DMS53 treated with DMSO at 0.1 percent for 48 hours (cell line): ENCODE results near the gene CST6.
"Not testable (repeated sequence)": the region's sequence is repeated elsewhere in the genome, so short reads cannot be mapped to it uniquely, and the experiment has no call there.

ENCODE experiments used
- DNase-seq: peaks from one replicate; lab custom pipeline; 2025; ENCODE audit not compliant: unreplicated experiment; lab: John Stamatoyannopoulos, UW

Gene CST6

DNA sequence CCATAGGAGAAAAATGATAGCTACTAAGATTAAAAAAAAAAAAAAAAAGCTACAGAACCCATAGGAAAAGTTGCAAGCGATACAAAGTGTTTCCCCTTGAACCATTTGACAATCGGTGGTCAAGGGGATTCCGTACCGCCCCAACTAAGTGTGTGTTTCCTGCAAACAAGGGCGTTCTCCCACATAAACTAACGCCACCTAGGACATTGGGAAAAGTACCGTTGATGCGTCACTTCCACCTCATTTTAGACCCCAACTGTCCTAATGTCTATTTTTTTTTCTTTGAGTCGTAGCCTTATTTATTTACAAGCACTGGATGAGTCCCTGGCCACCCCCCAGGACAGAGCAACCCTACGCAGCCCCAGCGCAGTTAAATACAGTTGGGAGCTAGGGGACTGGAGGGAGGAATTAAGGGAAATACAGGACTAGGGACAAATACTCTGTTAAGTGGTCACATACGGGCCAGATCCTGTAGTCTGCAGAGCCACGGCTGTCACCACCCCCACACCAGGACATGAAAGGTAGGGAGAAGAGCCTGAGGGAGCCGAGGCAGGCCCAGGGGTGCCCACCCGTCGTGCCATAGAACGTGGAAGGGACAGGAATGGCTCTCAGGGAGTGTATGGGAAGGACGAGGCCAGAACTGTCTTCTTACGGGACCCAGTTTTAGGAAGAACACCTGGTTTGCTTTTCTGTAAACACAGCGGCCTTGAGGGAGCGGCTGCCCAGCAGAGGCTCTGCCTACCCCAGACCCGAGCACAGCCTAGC, 28.8 kb upstream of the CST6 start:
- DNase-seq = no peak

DNA sequence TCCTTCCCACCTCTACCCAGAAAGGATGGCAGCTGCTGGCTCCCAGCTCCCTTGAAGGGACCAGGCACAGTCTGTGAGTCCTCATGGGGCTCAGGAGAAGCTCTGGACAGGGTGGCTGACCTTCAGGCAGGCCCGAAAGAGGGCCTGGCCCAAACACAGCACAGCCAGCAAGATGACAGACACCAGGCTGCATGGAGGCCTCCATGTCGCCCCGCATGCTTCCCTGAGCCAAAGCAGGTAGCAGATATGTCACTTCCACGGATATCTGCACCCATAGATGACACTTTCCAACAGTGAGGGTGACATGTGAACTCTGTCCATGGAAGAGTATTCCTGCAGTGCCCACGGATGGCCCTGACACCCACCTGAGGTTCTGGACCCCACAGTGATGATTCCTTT, 28.2 kb upstream of the CST6 start:
- no peak for DNase-seq

DNA sequence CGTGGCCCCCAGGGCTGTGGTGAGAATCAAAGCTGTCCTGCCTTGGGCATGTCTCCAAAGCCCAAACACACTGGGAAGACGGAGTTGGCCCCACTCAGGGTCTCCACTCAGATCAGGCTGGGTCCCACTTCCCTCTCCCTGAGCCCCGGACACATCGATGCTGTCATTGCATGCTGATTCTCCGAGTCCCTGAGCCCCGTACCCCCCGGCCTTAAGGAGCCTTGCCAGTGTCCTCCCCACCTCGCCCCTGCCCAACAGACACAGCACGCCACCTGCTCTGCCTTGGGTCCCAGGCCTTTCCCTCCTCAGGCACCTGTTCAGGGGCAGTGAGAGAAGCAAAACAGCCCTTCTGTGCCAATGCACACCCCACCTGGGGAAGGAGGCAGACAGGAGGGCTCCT, 24.5 kb upstream of the CST6 start:
- no peak for DNase-seq

DNA sequence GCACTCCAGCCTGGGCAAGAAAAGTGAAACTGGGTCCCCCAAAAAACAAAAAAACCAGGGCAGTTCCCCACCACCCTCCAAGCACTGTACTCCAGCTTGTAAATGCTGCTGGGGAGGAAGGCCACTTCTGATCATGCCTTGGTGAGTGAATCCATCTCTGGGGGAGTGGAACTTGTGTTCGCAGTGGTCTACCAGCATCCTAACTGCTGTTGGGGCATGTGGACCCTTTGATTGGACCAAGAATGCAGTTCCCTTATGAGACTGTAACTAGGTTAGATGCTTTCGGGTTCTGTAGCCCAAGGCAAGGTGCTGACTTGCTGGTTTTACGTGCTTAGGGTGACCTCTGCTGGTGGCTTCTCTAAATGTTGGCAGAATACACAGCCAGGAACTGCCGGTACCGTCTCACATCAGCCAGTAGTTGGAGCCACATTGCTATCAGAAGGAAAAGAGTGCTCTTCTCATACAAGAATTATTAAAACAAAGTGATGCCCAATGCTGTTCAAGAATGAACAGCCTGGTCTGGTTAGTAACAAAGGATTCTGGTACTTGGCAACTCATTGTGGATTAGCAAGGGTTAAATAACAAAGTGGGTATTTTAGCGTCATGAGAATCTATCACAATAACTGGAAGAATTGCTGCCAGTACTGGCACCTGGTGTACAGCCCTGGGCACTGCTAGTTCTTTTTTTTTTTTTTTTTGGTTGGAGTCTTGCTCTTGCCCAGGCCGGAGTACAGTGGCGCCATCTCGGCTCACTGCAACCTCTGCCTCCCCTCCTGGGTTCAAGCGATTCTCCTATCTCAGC, 22.8 kb upstream of the CST6 start:
- DNase-seq = peak; percentile 91

DNA sequence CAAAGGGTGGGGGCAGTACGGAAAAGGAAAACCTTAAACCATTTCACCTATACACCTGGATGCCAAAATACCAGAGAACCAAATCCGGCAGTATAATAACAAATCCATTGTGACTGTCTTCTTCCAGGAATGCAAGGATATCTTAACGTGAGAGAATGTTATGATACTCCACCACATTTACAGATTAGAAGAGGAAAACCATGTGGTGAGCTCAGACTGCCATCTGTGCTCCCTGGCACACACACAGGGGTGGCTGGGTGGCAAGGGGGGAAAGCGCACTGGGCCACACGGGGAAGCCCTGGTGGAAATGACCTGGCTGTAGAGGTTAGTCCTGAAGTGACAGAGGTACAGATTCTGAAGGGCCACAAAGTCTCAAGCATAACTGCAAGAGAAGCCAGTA, 19.8 kb upstream of the CST6 start:
- DNase-seq = no peak

DNA sequence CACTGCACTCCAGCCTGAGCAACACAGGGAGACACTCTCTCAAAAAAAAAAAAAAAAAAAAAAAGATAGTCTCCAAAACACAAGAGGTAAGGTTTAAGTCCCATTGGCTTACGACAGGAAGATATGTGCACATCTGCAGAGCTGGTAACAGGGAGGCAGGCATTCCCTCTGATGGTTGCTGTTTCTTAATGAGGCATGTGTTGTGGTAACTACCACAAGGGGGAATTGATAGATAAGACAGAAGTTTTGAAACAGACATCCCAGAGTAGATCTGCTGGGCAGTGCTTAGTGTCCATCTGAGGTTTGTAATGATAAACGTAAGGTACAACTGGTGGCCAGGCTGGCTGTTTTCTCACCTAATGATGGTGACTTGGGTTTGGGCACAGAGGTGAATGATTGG, 14.5 kb upstream of the CST6 start:
- DNase-seq = no peak

DNA sequence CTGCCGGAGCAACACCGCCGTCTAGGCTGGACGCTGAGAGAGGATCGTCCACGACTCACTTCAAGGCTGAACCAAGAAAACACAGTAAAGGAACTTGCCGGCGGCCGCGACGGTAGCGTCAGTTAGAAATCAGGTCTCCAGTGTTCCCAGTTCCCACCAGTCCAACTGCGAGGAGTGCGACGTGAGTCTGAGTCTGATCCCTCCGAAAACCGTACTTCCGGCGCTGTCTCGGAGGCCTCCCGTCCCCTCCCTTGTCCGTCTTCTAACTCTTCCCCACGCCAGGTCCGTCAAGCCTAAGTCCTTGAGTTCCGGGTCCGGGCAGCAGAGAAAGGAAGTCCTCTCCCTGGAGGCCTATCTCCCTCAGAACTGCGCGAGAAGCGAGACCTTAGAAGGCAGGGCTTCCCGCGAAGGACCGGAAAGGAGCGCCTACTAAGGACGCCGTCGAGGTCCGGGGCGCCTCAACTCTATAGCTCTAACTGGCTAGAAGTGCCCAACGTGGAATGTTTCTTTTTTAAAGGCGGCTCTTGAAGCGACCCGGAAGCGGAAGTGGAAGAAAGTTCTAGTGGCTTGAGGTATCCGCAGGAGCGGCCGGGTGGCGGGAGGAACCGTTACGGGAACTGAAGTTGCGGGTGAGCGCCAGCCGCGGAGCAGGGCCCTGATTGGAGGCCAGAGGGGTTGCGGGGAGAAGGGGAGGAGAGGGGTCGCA, 9.7 kb upstream of the CST6 start, which contains the start of the genes BANF1 and EIF1AD:
TSS of gene BANF1 (plus strand) at position 562 of the 706 bp plus-strand sequence. CDS start 748 bp downstream, outside the sequence.
TSS of gene EIF1AD (minus strand) at position 216 of the 706 bp plus-strand sequence. CDS start 1,768 bp downstream, outside the sequence.
- DNase-seq = peak; percentile 98

DNA sequence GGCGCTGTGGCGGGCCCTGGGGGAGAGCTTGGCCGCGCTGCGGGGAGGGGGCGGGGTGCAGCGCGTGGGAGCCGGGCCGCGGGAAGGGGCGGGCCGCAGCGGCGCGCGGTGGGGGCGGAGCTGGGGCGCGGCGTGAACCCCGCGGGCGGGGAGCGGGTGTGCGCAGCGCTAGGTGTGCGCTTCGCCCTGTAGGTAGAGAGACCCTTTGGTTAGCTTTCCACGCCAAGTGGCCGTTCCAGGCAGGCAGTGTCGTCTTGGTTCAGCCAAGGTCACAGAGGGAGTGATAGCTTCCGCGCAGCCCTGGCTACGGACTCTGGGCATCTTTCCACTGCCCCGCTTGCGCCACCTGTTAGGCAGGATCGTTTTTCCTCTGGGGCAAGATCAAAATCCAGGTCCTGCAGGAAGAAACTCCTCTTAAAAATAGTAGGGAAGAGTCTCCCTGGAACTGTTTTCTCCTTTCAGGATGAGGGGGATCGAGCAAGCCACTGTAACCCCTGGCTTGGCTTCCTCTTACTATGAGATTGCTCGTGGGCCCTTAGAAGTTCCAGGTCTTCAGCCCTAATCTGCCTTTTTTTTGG, 9.1 kb upstream of the CST6 start:
- DNase-seq = peak; percentile 34

DNA sequence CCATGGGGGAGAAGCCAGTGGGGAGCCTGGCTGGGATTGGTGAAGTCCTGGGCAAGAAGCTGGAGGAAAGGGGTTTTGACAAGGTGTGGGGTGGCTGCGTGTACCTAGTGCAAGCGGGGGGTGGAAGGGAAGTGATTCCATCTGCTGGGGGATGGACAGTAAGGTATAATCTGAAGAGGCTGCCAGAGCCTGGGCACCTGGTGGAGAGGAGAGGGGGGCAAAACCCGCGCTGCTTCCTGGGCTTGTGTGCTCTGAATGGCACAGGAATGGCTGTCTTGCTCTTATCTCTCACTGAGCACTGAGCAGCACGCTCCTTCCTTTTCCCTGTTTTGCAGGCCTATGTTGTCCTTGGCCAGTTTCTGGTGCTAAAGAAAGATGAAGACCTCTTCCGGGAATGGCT, 8.5 kb upstream of the CST6 start:
- no peak for DNase-seq

DNA sequence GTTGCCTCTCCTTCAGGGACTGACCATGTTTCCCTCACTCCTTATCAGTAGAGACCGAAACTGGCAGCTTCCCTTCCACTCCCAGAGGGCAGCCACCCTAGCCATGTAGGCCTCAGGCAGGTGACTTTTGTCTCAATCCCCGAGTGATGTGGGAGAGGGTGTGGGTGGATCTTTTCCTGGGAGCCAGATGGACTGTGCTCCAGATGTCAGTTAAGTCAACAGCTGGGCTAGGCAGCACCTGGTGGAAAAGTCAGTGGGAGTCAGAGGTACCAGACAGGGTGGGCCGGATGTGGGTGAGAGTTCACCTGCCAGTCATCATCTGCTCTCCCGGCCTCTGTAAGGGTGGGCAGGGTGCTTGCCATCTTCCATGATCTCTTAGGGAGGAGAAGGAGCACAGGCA, 7.6 kb upstream of the CST6 start:
- DNase-seq = no peak

DNA sequence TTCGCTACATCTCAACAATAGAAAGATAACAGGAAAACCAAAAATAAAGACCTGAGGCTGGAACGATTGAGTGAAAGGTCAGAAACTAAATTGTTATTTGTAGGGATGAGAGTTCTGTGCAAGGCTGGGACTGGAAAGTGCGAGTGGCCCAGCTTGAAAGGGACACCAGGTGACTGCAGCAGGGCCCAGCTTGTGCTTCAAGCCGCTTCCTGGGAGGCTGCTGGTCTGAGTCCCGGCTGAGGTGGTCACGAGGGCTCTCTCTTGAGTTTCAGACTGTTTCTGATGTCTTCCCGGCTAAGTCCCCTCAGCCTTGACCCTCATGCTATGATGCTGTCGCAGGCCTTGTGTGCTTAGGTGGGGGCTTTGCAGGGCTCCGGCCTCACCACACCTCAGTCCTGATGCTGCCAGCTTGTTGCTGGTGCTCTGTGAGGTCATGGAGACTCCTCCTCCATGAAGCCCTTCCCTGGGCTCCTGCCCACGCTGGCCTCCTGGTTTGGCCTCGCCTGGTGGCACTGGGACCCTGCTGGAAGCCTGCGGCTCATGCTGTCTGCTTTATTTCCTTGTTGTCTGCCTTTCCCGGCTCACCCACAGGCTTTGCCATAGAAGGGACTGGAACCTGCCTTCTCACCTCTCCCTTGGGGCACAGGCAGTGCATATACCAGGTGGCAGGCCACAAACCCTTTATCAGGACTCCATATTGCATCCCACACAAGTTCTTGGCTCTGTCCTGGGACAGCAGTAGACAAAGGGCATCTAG, 5.5 kb upstream of the CST6 start:
- no peak for DNase-seq

DNA sequence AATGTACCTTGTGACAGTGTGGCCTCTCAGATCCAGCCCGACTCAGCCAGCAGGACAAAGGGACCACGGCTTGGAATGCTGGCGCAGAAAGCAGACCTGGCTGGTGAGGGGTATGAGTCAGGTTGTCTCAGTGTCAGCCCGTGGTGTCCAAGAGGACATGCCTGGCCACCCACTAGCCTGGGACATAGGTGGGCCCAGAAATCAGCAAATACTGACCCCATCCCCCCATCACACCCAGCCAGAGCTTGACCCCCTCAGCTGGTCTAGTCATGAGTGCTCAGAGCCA, 5.0 kb upstream of the CST6 start:
- DNase-seq = no peak

DNA sequence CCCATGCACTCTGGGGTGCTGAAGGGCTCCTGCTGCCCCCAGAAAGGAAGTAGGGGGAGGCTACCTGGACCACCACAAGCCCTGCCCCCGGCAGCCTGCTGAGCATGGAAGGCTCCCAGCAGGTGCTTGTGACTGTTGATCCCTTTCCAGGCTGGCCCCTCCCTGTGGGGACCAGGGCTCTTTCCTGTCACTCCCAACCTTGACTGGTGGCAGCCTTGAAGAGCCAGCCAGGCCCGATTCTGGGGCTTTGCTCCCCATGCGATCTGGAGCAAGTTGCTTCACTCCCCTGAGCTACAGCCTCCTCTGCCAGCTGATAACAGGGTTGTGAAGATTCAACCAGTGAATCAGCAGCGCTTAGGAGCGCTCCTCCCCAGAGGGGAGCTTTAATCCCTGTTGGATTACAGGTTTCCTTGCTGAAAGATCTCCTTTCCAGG, 4.6 kb upstream of the CST6 start:
- DNase-seq = no peak

DNA sequence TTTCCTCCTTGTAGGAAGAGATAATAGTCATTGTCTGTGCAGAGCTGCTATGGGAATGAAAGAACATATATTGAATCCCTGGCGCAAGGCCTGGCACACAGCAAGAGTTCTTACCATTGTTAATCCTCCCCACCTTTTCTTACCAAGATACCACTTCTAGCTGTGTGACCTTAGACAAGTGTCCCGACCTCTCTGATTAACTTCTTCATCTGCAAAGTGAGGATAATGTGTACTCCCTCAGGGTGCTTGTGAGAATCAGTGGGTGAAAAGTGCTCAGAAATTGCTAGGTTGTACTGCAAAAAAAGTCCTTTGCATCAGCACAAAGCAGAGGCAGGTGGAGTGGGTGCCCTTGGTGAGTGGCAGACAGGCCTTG, 3.7 kb upstream of the CST6 start:
- DNase-seq = no peak

DNA sequence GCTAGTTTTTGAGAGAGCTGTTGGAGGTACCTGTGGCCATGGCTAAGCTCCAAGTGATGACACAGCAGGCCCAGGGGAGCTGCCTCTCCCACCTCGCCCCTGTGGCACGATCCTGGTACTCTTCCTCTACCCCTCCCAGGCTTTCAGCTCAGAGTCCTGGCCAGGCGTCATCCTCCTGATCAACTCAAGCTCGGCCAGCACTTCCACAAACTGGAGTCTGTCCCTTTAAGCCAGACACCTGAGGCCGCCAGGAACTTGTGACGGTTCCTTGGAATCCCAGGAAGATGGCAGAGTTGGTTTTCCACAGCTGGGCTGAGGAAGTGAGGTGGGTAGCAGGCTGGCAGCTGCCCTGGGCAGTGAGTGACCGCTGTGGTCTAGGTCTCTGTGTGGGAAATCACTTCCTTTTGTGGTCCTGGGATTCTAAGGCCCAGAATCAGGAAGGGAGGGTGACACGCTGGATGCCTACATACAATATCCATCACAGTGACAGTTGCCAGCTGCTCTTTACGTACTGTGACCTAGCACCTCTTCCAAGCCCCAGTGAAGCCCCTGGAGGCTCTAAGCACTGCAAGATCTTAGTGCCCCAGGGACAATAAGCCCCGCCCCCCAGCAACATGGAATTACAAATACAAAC, 3.2 kb upstream of the CST6 start:
- no peak for DNase-seq

DNA sequence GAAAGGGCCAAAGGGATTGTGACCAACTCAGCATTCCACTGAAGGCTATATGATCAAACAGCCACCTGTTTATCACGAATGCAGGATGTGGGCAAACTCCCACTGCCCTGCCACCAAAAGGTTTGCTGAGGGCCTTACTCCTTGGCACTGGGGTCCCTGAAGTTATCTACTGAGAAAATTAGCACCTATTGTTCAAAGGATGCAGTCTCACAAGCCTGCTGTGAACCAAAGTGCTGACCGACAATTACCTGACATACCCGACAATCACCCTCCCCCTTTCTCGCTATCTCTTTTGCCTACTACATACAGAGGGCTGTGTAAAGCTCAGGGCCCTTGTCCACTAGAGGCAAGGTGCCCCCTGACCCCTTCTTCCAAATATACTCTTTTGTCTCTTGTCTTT, 1.8 kb upstream of the CST6 start:
- DNase-seq = not testable (repeated sequence)

DNA sequence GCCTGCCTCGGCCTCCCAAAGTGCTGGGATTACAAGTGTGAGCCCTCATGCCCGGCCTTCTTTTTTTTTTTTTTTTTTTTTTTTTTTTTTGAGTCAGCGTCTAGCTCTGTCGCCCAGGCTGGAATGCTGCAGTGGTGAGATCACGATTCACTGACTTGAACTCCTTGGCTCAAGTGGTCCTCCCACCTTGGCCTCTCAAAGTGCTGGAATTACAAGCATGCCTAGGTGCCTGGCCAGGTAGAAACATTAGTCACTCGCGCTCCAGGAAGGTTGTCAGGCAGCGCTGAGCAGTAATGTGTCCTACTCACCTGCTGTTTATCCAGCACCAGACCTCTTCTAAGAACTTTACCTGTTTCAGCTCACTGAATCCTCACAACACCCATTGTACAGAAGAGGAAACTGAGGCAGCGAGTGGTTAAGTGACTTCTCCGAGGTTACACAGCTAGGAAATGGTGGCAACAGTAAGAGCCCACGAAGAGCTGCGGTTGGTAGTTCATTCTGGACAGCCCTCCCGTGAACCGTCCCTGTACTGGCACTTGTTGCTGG, 496 bp upstream of the CST6 start:
- DNase-seq = peak; percentile 52

DNA sequence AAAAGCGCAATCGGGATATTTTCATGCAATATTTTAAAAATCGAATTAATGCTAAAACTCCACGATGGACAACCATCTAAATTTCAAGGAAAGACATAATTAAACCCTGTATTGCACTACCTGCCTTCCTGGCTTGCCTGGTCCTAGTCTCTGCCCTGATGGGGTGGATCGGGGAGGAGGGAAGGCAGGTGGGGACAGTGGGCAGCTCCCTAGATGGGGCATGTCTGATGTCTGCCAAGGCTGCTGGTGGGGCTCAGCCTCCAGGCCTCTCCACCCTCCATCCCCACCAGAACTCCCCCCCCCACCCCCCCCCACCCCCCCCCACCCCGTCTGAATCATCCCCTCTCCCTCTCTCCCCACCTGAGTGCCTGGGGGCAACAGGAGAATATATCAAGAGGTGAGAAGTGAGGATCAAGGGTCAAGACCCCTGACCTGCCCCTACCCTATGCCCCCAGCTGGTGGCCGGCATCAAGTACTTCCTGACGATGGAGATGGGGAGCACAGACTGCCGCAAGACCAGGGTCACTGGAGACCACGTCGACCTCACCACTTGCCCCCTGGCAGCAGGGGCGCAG, 650 bp downstream of the CST6 start:
- DNase-seq = no peak

DNA sequence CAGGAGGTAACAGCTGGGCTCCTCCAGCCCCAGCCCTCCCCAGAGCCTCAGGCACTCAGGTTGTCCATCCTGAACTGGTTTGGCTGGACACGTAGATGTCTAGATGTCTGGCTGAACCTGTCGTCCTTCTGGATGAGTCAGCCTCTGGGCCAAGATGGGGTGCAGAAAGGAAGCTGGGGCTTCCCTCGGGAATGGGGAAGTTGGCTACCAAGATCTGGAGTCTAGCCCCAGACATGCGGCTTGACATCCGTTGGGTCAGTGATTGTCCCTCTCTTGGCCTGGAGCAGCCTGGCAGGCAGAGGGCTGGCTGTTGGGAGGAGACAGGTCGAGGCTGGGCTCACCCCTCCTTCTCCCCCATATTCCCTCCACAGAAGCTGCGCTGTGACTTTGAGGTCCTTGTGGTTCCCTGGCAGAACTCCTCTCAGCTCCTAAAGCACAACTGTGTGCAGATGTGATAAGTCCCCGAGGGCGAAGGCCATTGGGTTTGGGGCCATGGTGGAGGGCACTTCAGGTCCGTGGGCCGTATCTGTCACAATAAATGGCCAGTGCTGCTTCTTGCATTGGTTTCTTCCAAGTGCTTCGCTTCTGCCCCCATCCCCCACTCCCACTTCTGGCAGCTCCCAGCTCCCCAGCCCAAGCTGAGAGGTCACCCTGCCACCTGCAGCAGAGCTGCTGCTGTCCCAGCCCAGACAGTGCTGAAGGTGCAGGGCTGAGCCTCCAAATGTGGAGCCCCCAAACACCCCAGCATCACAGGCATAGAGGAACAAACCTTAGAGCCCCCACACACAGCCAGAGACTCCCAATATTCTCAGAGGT, 1.3 kb downstream of the CST6 start:
- no peak for DNase-seq
